CD4-positive, CD25-positive, alpha-beta regulatory T cell (primary cell): Measurements from ENCODE around the gene ATP2B2. TPM values are rescaled to one million over a fixed set of nuclear protein-coding genes. Genes with fewer than 3 reads are reported as not detected.
"Not testable (repeated sequence)": the region's sequence is repeated elsewhere in the genome, so short reads cannot be mapped to it uniquely, and the experiment has no call there.

ENCODE experiments used
- ATAC-seq, 2 donors: fragments of 150-1000 bp; cut with Tn5 transposase; one replicate each; pipeline ENCODE4 v1.10.0; 2021; ENCODE audit warnings: low read depth in 2 of 2, moderate number of reproducible peaks in 2 of 2, moderate library complexity in 1 of 2
- DNase-seq, 3 donors: peaks; one replicate each; pipeline versions ENCODE4 v3.0.0 to v3.0.0-alpha.2; 2012 to 2022; ENCODE audit warnings: mixed read lengths in 1 of 3
- H3K27ac ChIP-seq: one replicate; pipeline ENCODE4 v1.7.0; 2013; ENCODE audit warnings: mild to moderate bottlenecking, low read length; ENCODE audit not compliant: insufficient read depth, poor library complexity, severe bottlenecking
- H3K27me3 ChIP-seq: one replicate; pipeline ENCODE4 v1.7.0; 2013; ENCODE audit warnings: low read length; ENCODE audit not compliant: control insufficient read depth, insufficient read depth
- H3K36me3 ChIP-seq: one replicate; pipeline ENCODE4 v1.7.0; 2013; ENCODE audit warnings: mild to moderate bottlenecking, low read length, moderate library complexity; ENCODE audit not compliant: control insufficient read depth, insufficient read depth
- H3K4me1 ChIP-seq: 2 replicates; pipeline ENCODE4 v1.7.0; 2013; ENCODE audit warnings: mild to moderate bottlenecking, low read length; ENCODE audit not compliant: insufficient read depth, control insufficient read depth, poor library complexity, severe bottlenecking
- H3K4me3 ChIP-seq: one replicate; pipeline ENCODE4 v1.7.0; 2013; ENCODE audit warnings: low read depth, mild to moderate bottlenecking, low read length, moderate library complexity
- H3K9me3 ChIP-seq, 2 experiments: 1 replicate in 1 of 2; 2 replicates in 1 of 2; pipeline ENCODE4 v1.7.0; 2013; ENCODE audit warnings: low read length in 2 of 2, mild to moderate bottlenecking in 1 of 2, moderate library complexity in 1 of 2; ENCODE audit not compliant: control insufficient read depth in 2 of 2
- H3K27ac Mint-ChIP-seq, 3 donors: one replicate each; pipeline ENCODE4 v1.8.0; 2020 to 2022; ENCODE audit warnings: mild to moderate bottlenecking in 3 of 3, mixed read lengths in 3 of 3, moderate library complexity in 2 of 3
- H3K27me3 Mint-ChIP-seq: one replicate; pipeline ENCODE4 v1.8.0; 2022; ENCODE audit warnings: mild to moderate bottlenecking, mixed read lengths
- H3K36me3 Mint-ChIP-seq: one replicate; pipeline ENCODE4 v1.8.0; 2020; ENCODE audit warnings: mixed read lengths
- H3K4me1 Mint-ChIP-seq, 4 donors: one replicate each; pipeline ENCODE4 v1.8.0; 2020 to 2022; ENCODE audit warnings: mixed read lengths in 4 of 4, mild to moderate bottlenecking in 1 of 4
- H3K4me3 Mint-ChIP-seq, 4 donors: one replicate each; pipeline ENCODE4 v1.8.0; 2020 to 2022; ENCODE audit warnings: mild to moderate bottlenecking in 4 of 4, mixed read lengths in 4 of 4, moderate library complexity in 3 of 4
- H3K9me3 Mint-ChIP-seq, 7 donors: one replicate each; pipeline ENCODE4 v1.8.0; 2020 to 2022; ENCODE audit warnings: mixed read lengths in 7 of 7, mild to moderate bottlenecking in 3 of 7, moderate library complexity in 2 of 7
- polyA plus RNA-seq, 4 donors: library from polyadenylated mRNA; unstranded; fragments of 300-500 nt; fragmentation: Illumina TruSeq; gene quantifications; one replicate each; pipeline ENCODE4 v1.2.3, GENCODE V29; 2021
- total RNA-seq: library from RNA; stranded (reverse); gene quantifications from one replicate; pipeline ENCODE4 v1.2.3, GENCODE V29; 2022

ATP2B2 gene
- total and polyA plus RNA-seq, 5 donors from 2014 or later = 0.13 TPM; not detected in 4

GRCh38 chr3:10386121-10386520 lies 119.3 kb downstream of the ATP2B2 start:
- Mint-ChIP-seq H3K36me3 (no peaks in the 10 kb centered on the region), H3K4me1 (peaks cover 0 to 44% (median 31%) of the 10 kb centered on the region in 4 donors), H3K27ac (peak overlapping the region in 1 of 3 donors; percentile 32), H3K9me3 (peaks cover 0 to 5% (median 0%) of the 10 kb centered on the region in 7 donors), H3K4me3 (no peak overlapping the region), H3K27me3 (peaks cover 4% of the 10 kb centered on the region)
- no peak for DNase-seq
- no peak overlapping the region for H3K27ac ChIP-seq
- peaks cover 32% of the 10 kb centered on the region for H3K4me1 ChIP-seq
- H3K9me3 ChIP-seq = no peaks in the 10 kb centered on the region
- H3K27me3 ChIP-seq = no peaks in the 10 kb centered on the region
- H3K4me3 ChIP-seq = no peak overlapping the region
- ATAC-seq = no peak
- no peaks in the 10 kb centered on the region for H3K36me3 ChIP-seq

- ATAC-seq (no peak), DNase-seq (no peak)
- peaks cover 0 to 30% (median 18%) of the 10 kb centered on the region in 4 donors for H3K4me1 Mint-ChIP-seq
- H3K27ac Mint-ChIP-seq = no peak overlapping the region
- no peak overlapping the region for H3K4me3 ChIP-seq
- H3K27me3 Mint-ChIP-seq = peaks cover 4% of the 10 kb centered on the region
- H3K27ac ChIP-seq = no peak overlapping the region
- H3K36me3 ChIP-seq = no peaks in the 10 kb centered on the region
- H3K27me3 ChIP-seq = no peaks in the 10 kb centered on the region
- H3K4me1 ChIP-seq = peaks cover 18% of the 10 kb centered on the region
- peaks cover 0 to 5% (median 0%) of the 10 kb centered on the region in 7 donors for H3K9me3 Mint-ChIP-seq
- H3K36me3 Mint-ChIP-seq = no peaks in the 10 kb centered on the region
- H3K4me3 Mint-ChIP-seq = no peak overlapping the region
- H3K9me3 ChIP-seq = no peaks in the 10 kb centered on the region
Observed at GRCh38 chr3:10384541-10385360, 120.6 kb downstream of the ATP2B2 start.

- Histone ChIP-seq H3K9me3 (no peaks in the 10 kb centered on the region), H3K27ac (no peak overlapping the region), H3K36me3 (no peaks in the 10 kb centered on the region), H3K27me3 (no peaks in the 10 kb centered on the region), H3K4me1 (peaks cover 9% of the 10 kb centered on the region), H3K4me3 (no peak overlapping the region)
- no peak overlapping the region for H3K4me3 Mint-ChIP-seq
- H3K4me1 Mint-ChIP-seq = peaks cover 0 to 22% (median 12%) of the 10 kb centered on the region in 4 donors
- H3K27ac Mint-ChIP-seq = no peak overlapping the region
- no peak for DNase-seq
- H3K36me3 Mint-ChIP-seq = no peaks in the 10 kb centered on the region
- peaks cover 4% of the 10 kb centered on the region for H3K27me3 Mint-ChIP-seq
- ATAC-seq = no peak
- H3K9me3 Mint-ChIP-seq = peaks cover 0 to 5% (median 0%) of the 10 kb centered on the region in 7 donors
Observed at GRCh38 chr3:10383850-10384248, 121.5 kb downstream of the ATP2B2 start.

GRCh38 chr3:10382892-10383849 lies 122.2 kb downstream of the ATP2B2 start:
- no peak for DNase-seq
- no peak overlapping the region for H3K27ac Mint-ChIP-seq
- H3K36me3 ChIP-seq = no peaks in the 10 kb centered on the region

GRCh38 chr3:10382445-10382844 lies 122.9 kb downstream of the ATP2B2 start:
- not testable (repeated sequence) for H3K4me1 Mint-ChIP-seq, H3K27ac ChIP-seq, H3K4me1 ChIP-seq, H3K36me3 Mint-ChIP-seq, H3K36me3 ChIP-seq, H3K27ac Mint-ChIP-seq, H3K9me3 Mint-ChIP-seq, H3K27me3 Mint-ChIP-seq, H3K27me3 ChIP-seq, H3K9me3 ChIP-seq, H3K4me3 ChIP-seq, H3K4me3 Mint-ChIP-seq, DNase-seq, ATAC-seq

More at GRCh38 chr3:10382892-10383849, 122.2 kb downstream of the ATP2B2 start:
- Histone ChIP-seq H3K27ac (no peak overlapping the region), H3K9me3 (no peaks in the 10 kb centered on the region), H3K4me1 (peaks cover 5% of the 10 kb centered on the region), H3K27me3 (no peaks in the 10 kb centered on the region), H3K4me3 (no peak overlapping the region)
- H3K9me3 Mint-ChIP-seq = peaks cover 0 to 5% (median 0%) of the 10 kb centered on the region in 7 donors
- H3K4me1 Mint-ChIP-seq = peaks cover 0 to 15% (median 9%) of the 10 kb centered on the region in 4 donors
- no peak overlapping the region for H3K4me3 Mint-ChIP-seq
- H3K27me3 Mint-ChIP-seq = peaks cover 4% of the 10 kb centered on the region
- H3K36me3 Mint-ChIP-seq = no peaks in the 10 kb centered on the region
- no peak for ATAC-seq

- no peaks in the 10 kb centered on the region for H3K27me3 ChIP-seq
- Mint-ChIP-seq H3K36me3 (no peaks in the 10 kb centered on the region), H3K27ac (no peak overlapping the region), H3K4me1 (no peaks in the 10 kb centered on the region), H3K27me3 (peaks cover 4% of the 10 kb centered on the region), H3K9me3 (peaks cover 0 to 2% (median 0%) of the 10 kb centered on the region in 7 donors), H3K4me3 (no peak overlapping the region)
- H3K4me3 ChIP-seq = no peak overlapping the region
- no peak for ATAC-seq
- H3K36me3 ChIP-seq = no peaks in the 10 kb centered on the region
- H3K4me1 ChIP-seq = no peaks in the 10 kb centered on the region
- no peak for DNase-seq
- no peak overlapping the region for H3K27ac ChIP-seq
- no peaks in the 10 kb centered on the region for H3K9me3 ChIP-seq
Observed at GRCh38 chr3:10381336-10381735, 124.0 kb downstream of the ATP2B2 start.

- Mint-ChIP-seq H3K9me3 (no peaks in the 10 kb centered on the region), H3K27me3 (peaks cover 4% of the 10 kb centered on the region), H3K4me3 (no peak overlapping the region), H3K4me1 (no peaks in the 10 kb centered on the region), H3K36me3 (no peaks in the 10 kb centered on the region), H3K27ac (no peak overlapping the region)
- DNase-seq = no peak
- Histone ChIP-seq H3K4me1 (no peaks in the 10 kb centered on the region), H3K27me3 (no peaks in the 10 kb centered on the region), H3K36me3 (no peaks in the 10 kb centered on the region), H3K27ac (no peak overlapping the region), H3K9me3 (no peaks in the 10 kb centered on the region), H3K4me3 (no peak overlapping the region)
- no peak for ATAC-seq
Observed at GRCh38 chr3:10380906-10381305, 124.5 kb downstream of the ATP2B2 start.
